Neural progenitor cell (in vitro differentiated cells): Measurements from ENCODE around the gene TRIM7.

Source experiments
- EZH2 ChIP-seq: fragments of 200-600 bp; sonication (generic); IDR thresholded peaks from 2 replicates; pipeline ENCODE4 v1.6.1; 2017; ENCODE audit warnings: antibody characterized with exemption, mild to moderate bottlenecking, moderate library complexity
- TF ChIP-seq, protein P1 (sequence below): fragments of 200-600 bp; sonication (generic); IDR thresholded peaks from 2 replicates; pipeline ENCODE4 v1.5.1; 2017; ENCODE audit warnings: antibody characterized with exemption, mild to moderate bottlenecking

DNA sequence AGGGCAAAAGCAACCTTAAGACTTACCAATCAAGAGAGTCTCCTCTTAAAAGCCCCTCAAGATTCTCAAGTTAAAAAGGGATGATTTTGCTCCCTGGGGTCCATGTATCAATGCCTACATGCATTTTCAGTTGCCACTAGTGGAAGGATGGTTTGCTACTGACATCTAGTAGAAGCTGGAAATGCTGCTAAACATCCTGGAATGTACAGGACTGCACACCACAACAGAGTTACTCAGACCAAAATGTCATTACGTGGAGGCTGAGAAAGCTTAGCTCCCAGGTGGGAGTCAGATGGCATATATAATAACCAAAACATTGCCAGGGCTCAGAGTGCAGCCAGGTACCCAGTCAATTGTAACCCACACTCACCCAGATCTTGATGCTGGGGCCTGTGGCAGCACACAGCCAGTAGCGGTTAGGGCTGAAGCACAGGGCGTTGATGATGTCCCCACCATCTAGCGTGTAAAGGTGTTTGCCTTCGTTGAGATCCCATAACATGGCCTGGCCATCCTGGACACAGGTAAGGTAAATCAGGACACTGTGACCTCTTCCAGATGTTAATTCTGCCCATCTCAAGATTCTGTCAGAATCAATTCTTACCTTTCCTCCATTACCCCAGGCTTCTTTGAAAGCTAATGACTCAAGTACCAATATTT lies 32.9 kb upstream of the TRIM7 start:
- TF ChIP-seq, protein P1, sequence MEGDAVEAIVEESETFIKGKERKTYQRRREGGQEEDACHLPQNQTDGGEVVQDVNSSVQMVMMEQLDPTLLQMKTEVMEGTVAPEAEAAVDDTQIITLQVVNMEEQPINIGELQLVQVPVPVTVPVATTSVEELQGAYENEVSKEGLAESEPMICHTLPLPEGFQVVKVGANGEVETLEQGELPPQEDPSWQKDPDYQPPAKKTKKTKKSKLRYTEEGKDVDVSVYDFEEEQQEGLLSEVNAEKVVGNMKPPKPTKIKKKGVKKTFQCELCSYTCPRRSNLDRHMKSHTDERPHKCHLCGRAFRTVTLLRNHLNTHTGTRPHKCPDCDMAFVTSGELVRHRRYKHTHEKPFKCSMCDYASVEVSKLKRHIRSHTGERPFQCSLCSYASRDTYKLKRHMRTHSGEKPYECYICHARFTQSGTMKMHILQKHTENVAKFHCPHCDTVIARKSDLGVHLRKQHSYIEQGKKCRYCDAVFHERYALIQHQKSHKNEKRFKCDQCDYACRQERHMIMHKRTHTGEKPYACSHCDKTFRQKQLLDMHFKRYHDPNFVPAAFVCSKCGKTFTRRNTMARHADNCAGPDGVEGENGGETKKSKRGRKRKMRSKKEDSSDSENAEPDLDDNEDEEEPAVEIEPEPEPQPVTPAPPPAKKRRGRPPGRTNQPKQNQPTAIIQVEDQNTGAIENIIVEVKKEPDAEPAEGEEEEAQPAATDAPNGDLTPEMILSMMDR = no peak
- no peak for TF ChIP-seq EZH2
